HepG2 (cell line): Measurements from ENCODE around the gene NR2F6. TPM values are rescaled to one million over a fixed set of nuclear protein-coding genes. Genes with fewer than 3 reads are reported as not detected.

Experiments
- BORCS8-MEF2B ChIP-seq: sonication (generic); formaldehyde crosslinking; IDR thresholded peaks from 2 replicates; pipeline ENCODE4 v1.8.0; 2022; ENCODE audit warnings: mild to moderate bottlenecking, missing genetic modification reagents
- MED1 ChIP-seq: sonication (generic); formaldehyde crosslinking; IDR thresholded peaks from 2 replicates; pipeline ENCODE4 v1.4.0; 2020; ENCODE audit warnings: missing genetic modification reagents
- NCOA1 ChIP-seq: sonication (generic); formaldehyde crosslinking; IDR thresholded peaks from 2 replicates; pipeline ENCODE4 v1.9.0; 2021; ENCODE audit warnings: missing genetic modification reagents
- NRL ChIP-seq: sonication (generic); formaldehyde crosslinking; IDR thresholded peaks from 2 replicates; pipeline ENCODE4 v1.5.0; 2020; ENCODE audit warnings: missing genetic modification reagents, mild to moderate bottlenecking, moderate library complexity, borderline replicate concordance
- STAG1 ChIP-seq: sonication (generic); formaldehyde crosslinking; IDR thresholded peaks from 2 replicates; pipeline ENCODE4 v1.4.0; 2020; ENCODE audit warnings: missing genetic modification reagents
- TEAD2 ChIP-seq: sonication (generic); formaldehyde crosslinking; IDR thresholded peaks from 2 replicates; pipeline ENCODE4 v1.9.0; 2021; ENCODE audit warnings: missing genetic modification reagents
- TEAD3 ChIP-seq: optimal IDR thresholded peaks from 2 replicates; pipeline ENCODE3; 2016; ENCODE audit warnings: borderline replicate concordance
- ZNF101 ChIP-seq: sonication (generic); formaldehyde crosslinking; IDR thresholded peaks from 2 replicates; pipeline ENCODE4 v1.4.0; 2020; ENCODE audit warnings: mild to moderate bottlenecking, low read depth, missing genetic modification reagents, borderline replicate concordance
- ZNF383 ChIP-seq: sonication (generic); formaldehyde crosslinking; IDR thresholded peaks from 2 replicates; pipeline ENCODE4 v1.4.0; 2020; ENCODE audit warnings: missing genetic modification reagents, mild to moderate bottlenecking, borderline replicate concordance
- ZNF552 ChIP-seq: sonication (generic); formaldehyde crosslinking; IDR thresholded peaks from 2 replicates; pipeline ENCODE4 v1.9.0; 2022; ENCODE audit warnings: missing genetic modification reagents, mild to moderate bottlenecking, borderline replicate concordance
- ZNF557 ChIP-seq: sonication (generic); formaldehyde crosslinking; IDR thresholded peaks from 2 replicates; pipeline ENCODE4 v1.4.0; 2020; ENCODE audit warnings: missing genetic modification reagents
- ZNF7 ChIP-seq: IDR thresholded peaks from 2 replicates; pipeline ENCODE4 v1.6.1; 2016; ENCODE audit warnings: missing biosample characterization, missing genetic modification reagents
- ZNF879 ChIP-seq: sonication (generic); formaldehyde crosslinking; IDR thresholded peaks from 2 replicates; pipeline ENCODE4 v1.8.1; 2023; ENCODE audit warnings: missing genetic modification reagents
- polyA plus RNA-seq, 8 experiments: library from polyadenylated mRNA; depleted of rRNA in 3 of 8; stranded (reverse) in 7 of 8; unstranded in 1 of 8; fragments of >200 nt; fragmentation: Illumina TruSeq in 4 of 8; extraction: Trizol in 4 of 8; gene quantifications; 2 replicates each; pipeline versions ENCODE4 v1.2.1 to v1.2.3, GENCODE V29; 2011 to 2016; ENCODE audit warnings: low read depth in 4 of 8, missing spikeins in 1 of 8, mixed read lengths in 1 of 8; ENCODE audit not compliant: insufficient read depth in 1 of 8
- total RNA-seq, 5 experiments: library from RNA; depleted of rRNA; stranded (reverse); fragments of >200 nt; fragmentation: Illumina TruSeq; extraction: Trizol; gene quantifications; 2 replicates each; pipeline ENCODE4 v1.2.3, GENCODE V29; 2016; ENCODE audit warnings: low read depth in 1 of 5
- TF ChIP-seq, protein P1 (sequence below): sonication (generic); formaldehyde crosslinking; IDR thresholded peaks from 2 replicates; pipeline ENCODE4 v1.4.0; 2020; ENCODE audit warnings: missing genetic modification reagents, borderline replicate concordance
- TF ChIP-seq, protein P2 (sequence below): sonication (generic); formaldehyde crosslinking; IDR thresholded peaks from 2 replicates; pipeline ENCODE4 v1.4.0; 2020; ENCODE audit warnings: missing genetic modification reagents
- TF ChIP-seq, protein P3 (sequence below): IDR thresholded peaks from 2 replicates; pipeline ENCODE4 v1.6.1; 2016; ENCODE audit warnings: low read depth
- TF ChIP-seq, protein P4 (sequence below): fragments of 450-650 bp; IDR thresholded peaks from 2 replicates; pipeline ENCODE4 v1.6.1; 2017
- TF ChIP-seq, protein P5 (sequence below): sonication (generic); formaldehyde crosslinking; IDR thresholded peaks from 2 replicates; pipeline ENCODE4 v1.4.0; 2020; ENCODE audit warnings: missing genetic modification reagents, borderline replicate concordance

Gene NR2F6
- total and polyA plus RNA-seq, 2 of the 13 experiments (the other 11 are each of a cell fraction or from before 2014, with no cell fraction given), result 30.9 to 72.4 TPM

DNA sequence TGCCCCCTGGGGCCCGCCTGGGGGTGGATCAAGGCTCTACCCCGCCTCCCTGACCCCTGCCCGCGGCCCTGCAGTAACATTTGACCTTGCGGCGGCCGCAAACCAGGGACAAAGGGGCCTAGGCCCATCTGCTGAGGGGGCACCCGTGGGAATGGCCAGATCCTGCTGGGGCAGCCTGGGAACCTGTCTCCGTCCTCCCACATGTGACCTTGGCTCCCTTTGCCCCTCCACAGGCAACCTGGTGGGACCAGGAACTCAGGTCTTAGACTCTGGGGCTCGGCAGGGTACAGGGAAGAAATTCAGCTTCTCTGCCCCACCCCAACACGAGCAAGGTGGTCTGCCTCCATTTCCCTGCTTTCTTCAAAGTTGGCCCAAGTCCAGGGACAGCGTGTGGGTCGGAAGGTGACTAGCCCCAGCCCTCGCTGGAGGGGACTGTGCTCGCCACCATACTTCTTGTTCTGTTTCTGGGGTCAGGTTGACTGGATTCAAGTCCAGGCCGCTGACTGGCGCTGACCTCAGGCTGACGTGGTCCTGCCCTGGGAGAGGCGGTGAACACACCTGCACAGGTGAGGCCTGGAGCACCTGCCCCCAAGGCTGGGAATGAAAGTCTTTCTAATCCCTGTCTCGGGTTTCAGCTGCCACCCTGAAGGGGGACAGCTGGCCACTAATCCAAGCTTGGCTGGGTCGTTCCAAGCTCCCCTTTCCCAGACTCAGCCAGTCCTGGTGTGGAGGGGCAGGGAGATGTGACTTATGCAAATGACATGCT is 2.5 kb upstream of the NR2F6 start (continued):
- TF ChIP-seq, protein P1, sequence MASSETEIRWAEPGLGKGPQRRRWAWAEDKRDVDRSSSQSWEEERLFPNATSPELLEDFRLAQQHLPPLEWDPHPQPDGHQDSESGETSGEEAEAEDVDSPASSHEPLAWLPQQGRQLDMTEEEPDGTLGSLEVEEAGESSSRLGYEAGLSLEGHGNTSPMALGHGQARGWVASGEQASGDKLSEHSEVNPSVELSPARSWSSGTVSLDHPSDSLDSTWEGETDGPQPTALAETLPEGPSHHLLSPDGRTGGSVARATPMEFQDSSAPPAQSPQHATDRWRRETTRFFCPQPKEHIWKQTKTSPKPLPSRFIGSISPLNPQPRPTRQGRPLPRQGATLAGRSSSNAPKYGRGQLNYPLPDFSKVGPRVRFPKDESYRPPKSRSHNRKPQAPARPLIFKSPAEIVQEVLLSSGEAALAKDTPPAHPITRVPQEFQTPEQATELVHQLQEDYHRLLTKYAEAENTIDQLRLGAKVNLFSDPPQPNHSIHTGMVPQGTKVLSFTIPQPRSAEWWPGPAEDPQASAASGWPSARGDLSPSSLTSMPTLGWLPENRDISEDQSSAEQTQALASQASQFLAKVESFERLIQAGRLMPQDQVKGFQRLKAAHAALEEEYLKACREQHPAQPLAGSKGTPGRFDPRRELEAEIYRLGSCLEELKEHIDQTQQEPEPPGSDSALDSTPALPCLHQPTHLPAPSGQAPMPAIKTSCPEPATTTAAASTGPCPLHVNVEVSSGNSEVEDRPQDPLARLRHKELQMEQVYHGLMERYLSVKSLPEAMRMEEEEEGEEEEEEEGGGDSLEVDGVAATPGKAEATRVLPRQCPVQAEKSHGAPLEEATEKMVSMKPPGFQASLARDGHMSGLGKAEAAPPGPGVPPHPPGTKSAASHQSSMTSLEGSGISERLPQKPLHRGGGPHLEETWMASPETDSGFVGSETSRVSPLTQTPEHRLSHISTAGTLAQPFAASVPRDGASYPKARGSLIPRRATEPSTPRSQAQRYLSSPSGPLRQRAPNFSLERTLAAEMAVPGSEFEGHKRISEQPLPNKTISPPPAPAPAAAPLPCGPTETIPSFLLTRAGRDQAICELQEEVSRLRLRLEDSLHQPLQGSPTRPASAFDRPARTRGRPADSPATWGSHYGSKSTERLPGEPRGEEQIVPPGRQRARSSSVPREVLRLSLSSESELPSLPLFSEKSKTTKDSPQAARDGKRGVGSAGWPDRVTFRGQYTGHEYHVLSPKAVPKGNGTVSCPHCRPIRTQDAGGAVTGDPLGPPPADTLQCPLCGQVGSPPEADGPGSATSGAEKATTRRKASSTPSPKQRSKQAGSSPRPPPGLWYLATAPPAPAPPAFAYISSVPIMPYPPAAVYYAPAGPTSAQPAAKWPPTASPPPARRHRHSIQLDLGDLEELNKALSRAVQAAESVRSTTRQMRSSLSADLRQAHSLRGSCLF (CRISPR knock-in tag), result no peak
- TF ChIP-seq NCOA1 (CRISPR knock-in tag) (peak; percentile 93; the same call in 1 of the 2 replicates), ZNF557 (CRISPR knock-in tag) (no peak), ZNF383 (no peak), MED1 (peak; percentile 85), NRL (peak; percentile 82; the same call in 1 of the 2 replicates), TEAD2 (CRISPR knock-in tag) (no peak), ZNF552 (CRISPR knock-in tag) (0 out of 2 replicates have a peak, but pooled peaks have one; percentile 56), TEAD3 (peak; percentile 47), ZNF7 (no peak), ZNF101 (no peak), ZNF879 (CRISPR knock-in tag) (no peak), STAG1 (CRISPR knock-in tag) (no peak; the same call in 1 of the 2 replicates), BORCS8-MEF2B (CRISPR knock-in tag) (peak; percentile 94)
- TF ChIP-seq, protein P2, sequence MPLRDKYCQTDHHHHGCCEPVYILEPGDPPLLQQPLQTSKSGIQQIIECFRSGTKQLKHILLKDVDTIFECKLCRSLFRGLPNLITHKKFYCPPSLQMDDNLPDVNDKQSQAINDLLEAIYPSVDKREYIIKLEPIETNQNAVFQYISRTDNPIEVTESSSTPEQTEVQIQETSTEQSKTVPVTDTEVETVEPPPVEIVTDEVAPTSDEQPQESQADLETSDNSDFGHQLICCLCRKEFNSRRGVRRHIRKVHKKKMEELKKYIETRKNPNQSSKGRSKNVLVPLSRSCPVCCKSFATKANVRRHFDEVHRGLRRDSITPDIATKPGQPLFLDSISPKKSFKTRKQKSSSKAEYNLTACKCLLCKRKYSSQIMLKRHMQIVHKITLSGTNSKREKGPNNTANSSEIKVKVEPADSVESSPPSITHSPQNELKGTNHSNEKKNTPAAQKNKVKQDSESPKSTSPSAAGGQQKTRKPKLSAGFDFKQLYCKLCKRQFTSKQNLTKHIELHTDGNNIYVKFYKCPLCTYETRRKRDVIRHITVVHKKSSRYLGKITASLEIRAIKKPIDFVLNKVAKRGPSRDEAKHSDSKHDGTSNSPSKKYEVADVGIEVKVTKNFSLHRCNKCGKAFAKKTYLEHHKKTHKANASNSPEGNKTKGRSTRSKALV (CRISPR knock-in tag), result no peak
- TF ChIP-seq, protein P3, sequence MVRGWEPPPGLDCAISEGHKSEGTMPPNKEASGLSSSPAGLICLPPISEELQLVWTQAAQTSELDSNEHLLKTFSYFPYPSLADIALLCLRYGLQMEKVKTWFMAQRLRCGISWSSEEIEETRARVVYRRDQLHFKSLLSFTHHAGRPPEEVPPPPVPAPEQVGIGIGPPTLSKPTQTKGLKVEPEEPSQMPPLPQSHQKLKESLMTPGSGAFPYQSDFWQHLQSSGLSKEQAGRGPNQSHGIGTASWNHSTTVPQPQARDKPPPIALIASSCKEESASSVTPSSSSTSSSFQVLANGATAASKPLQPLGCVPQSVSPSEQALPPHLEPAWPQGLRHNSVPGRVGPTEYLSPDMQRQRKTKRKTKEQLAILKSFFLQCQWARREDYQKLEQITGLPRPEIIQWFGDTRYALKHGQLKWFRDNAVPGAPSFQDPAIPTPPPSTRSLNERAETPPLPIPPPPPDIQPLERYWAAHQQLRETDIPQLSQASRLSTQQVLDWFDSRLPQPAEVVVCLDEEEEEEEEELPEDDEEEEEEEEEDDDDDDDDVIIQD, result no peak; the same call in 1 of the 2 replicates
- TF ChIP-seq, protein P4, sequence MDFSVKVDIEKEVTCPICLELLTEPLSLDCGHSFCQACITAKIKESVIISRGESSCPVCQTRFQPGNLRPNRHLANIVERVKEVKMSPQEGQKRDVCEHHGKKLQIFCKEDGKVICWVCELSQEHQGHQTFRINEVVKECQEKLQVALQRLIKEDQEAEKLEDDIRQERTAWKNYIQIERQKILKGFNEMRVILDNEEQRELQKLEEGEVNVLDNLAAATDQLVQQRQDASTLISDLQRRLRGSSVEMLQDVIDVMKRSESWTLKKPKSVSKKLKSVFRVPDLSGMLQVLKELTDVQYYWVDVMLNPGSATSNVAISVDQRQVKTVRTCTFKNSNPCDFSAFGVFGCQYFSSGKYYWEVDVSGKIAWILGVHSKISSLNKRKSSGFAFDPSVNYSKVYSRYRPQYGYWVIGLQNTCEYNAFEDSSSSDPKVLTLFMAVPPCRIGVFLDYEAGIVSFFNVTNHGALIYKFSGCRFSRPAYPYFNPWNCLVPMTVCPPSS, result no peak
- TF ChIP-seq, protein P5, sequence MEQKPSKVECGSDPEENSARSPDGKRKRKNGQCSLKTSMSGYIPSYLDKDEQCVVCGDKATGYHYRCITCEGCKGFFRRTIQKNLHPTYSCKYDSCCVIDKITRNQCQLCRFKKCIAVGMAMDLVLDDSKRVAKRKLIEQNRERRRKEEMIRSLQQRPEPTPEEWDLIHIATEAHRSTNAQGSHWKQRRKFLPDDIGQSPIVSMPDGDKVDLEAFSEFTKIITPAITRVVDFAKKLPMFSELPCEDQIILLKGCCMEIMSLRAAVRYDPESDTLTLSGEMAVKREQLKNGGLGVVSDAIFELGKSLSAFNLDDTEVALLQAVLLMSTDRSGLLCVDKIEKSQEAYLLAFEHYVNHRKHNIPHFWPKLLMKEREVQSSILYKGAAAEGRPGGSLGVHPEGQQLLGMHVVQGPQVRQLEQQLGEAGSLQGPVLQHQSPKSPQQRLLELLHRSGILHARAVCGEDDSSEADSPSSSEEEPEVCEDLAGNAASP (CRISPR knock-in tag), result peak; percentile 98
